Body of pancreas (tissue), 4 donors: ENCODE results near the gene DAAM1. TPM values are rescaled to one million over a fixed set of nuclear protein-coding genes. Genes with fewer than 3 reads are reported as not detected.

Source experiments
- ATAC-seq: fragments of 150-250 bp; one replicate; pipeline ENCODE4 v1.9.1; 2016
- DNase-seq, 4 donors: peaks; one replicate each; pipeline ENCODE4 v3.0.0-alpha.2; 2019
- H3K27ac ChIP-seq, 4 donors: fragments of 200-600 bp; sonication (generic); 1 replicate in 3 of 4; 2 replicates in 1 of 4; pipeline versions ENCODE4 v1.5.1 to v1.6.1; 2016 to 2019; ENCODE audit warnings: mild to moderate bottlenecking in 1 of 4, mixed read lengths in 1 of 4, moderate library complexity in 1 of 4
- H3K27me3 ChIP-seq, 2 donors: fragments of 200-600 bp; sonication (generic); one replicate each; pipeline ENCODE4 v1.6.0; 2016; ENCODE audit warnings: mild to moderate bottlenecking in 1 of 2
- H3K36me3 ChIP-seq, 2 donors: fragments of 200-600 bp; sonication (generic); replicated peaks in 1 of 2; 2 replicates each; pipeline ENCODE4 v1.5.1; 2016; ENCODE audit warnings: low read depth in 2 of 2; ENCODE audit not compliant: insufficient read depth in 1 of 2
- H3K4me1 ChIP-seq: fragments of 200-600 bp; sonication (generic); one replicate; pipeline ENCODE4 v1.6.0; 2016
- H3K4me3 ChIP-seq, 2 donors: fragments of 200-600 bp; sonication (generic); 1 replicate in 1 of 2; 2 replicates in 1 of 2; pipeline ENCODE4 v1.5.1; 2016 to 2019
- H3K9me3 ChIP-seq, 3 donors: fragments of 200-600 bp; sonication (generic); 1 replicate in 2 of 3; 2 replicates in 1 of 3; pipeline ENCODE4 v1.5.1; 2016
- CTCF ChIP-seq, 7 experiments: fragments of 450-650 bp in 4 of 7; fragments of 200-600 bp in 3 of 7; sonication (generic) in 3 of 7; IDR thresholded peaks; one replicate each; pipeline ENCODE4 v1.5.1; 2016 to 2019; ENCODE audit warnings: antibody characterized with exemption in 7 of 7
- POLR2A ChIP-seq, 3 donors: fragments of 450-650 bp; IDR thresholded peaks; one replicate each; pipeline ENCODE4 v1.6.1; 2016; ENCODE audit warnings: antibody characterized with exemption in 3 of 3, mild to moderate bottlenecking in 2 of 3
- whole genome bisulfite sequencing, 2 donors: methylation state at CpG; one replicate each; pipeline ENCODE4 v1.1.5; 2017; 5-methylcytosine and 5-hydroxymethylcytosine counted together
- intact Hi-C: fragments of 100-400 bp; cut with DNase I; formaldehyde crosslinking; loops from one replicate; pipeline ENCODE4 v1.15.1; 2023
- total RNA-seq, 2 donors: library from RNA; depleted of rRNA; stranded (reverse); fragments of >200 nt; gene quantifications; one replicate each; pipeline ENCODE4 v1.1.0, GENCODE V29; 2016

DAAM1 gene
- total RNA-seq, 2 donors from 2014 or later = 16.9 to 42.5 TPM

- WGBS, 2 donors = 66 to 76% methylated on average over 2 of the region's 2 CpGs
- intact Hi-C loops = no loop called here
- no peak for TF ChIP-seq CTCF (IDR thresholded peaks at IDR 0.05)
- no peak for TF ChIP-seq POLR2A (IDR thresholded peaks at IDR 0.05)
- ATAC-seq (no peak), DNase-seq (no peak)
- H3K4me3 ChIP-seq = no peak overlapping the region
- H3K27ac ChIP-seq = no peak overlapping the region
- H3K27me3 ChIP-seq = no peaks in the 10 kb centered on the region
- peaks cover 7% of the 10 kb centered on the region for H3K4me1 ChIP-seq
- H3K9me3 ChIP-seq = no peaks in the 10 kb centered on the region
- no peaks in the 10 kb centered on the region for H3K36me3 ChIP-seq
Observed at GRCh38 chr14:59204305-59204704, 15.8 kb downstream of the DAAM1 start.

- intact Hi-C loops = no loop called here
- no peaks in the 10 kb centered on the region for H3K4me1 ChIP-seq
- DNase-seq (no peak), ATAC-seq (no peak)
- no peaks in the 10 kb centered on the region for H3K27me3 ChIP-seq
- TF ChIP-seq CTCF (IDR thresholded peaks at IDR 0.05) = no peak
- TF ChIP-seq POLR2A (IDR thresholded peaks at IDR 0.05) = no peak
- no peaks in the 10 kb centered on the region for H3K9me3 ChIP-seq
- H3K27ac ChIP-seq = no peak overlapping the region
- no peaks in the 10 kb centered on the region for H3K36me3 ChIP-seq
- no peak overlapping the region for H3K4me3 ChIP-seq
- WGBS, 2 donors = 93 to 96% methylated on average over 2 of the region's 2 CpGs
Observed at GRCh38 chr14:59206892-59207291, 18.4 kb downstream of the DAAM1 start.

- Histone ChIP-seq H3K9me3 (no peaks in the 10 kb centered on the region), H3K4me3 (no peak overlapping the region), H3K36me3 (no peaks in the 10 kb centered on the region), H3K4me1 (peaks cover 3% of the 10 kb centered on the region), H3K27ac (no peak overlapping the region), H3K27me3 (no peaks in the 10 kb centered on the region)
- no peak for TF ChIP-seq POLR2A (IDR thresholded peaks at IDR 0.05)
- TF ChIP-seq CTCF (IDR thresholded peaks at IDR 0.05) = no peak
- DNase-seq (no peak), ATAC-seq (no peak)
- 90 to 92% methylated on average over 5 of the region's 5 CpGs for WGBS, 2 donors
- intact Hi-C loops = no loop called here
Observed at GRCh38 chr14:59207506-59207933, 19.1 kb downstream of the DAAM1 start.

- no peak overlapping the region for H3K27ac ChIP-seq
- ATAC-seq (no peak), DNase-seq (no peak)
- no peaks in the 10 kb centered on the region for H3K9me3 ChIP-seq
- no peaks in the 10 kb centered on the region for H3K36me3 ChIP-seq
- 90 to 97% methylated on average over 6 of the region's 6 CpGs for WGBS, 2 donors
- no peaks in the 10 kb centered on the region for H3K27me3 ChIP-seq
- intact Hi-C loops = no loop called here
- TF ChIP-seq CTCF (IDR thresholded peaks at IDR 0.05) (no peak), POLR2A (IDR thresholded peaks at IDR 0.05) (no peak)
- peaks cover 5% of the 10 kb centered on the region for H3K4me1 ChIP-seq
- no peak overlapping the region for H3K4me3 ChIP-seq
Observed at GRCh38 chr14:59208224-59208814, 19.9 kb downstream of the DAAM1 start.

- 96 to 100% methylated on average over 1 of the region's 1 CpG for WGBS, 2 donors
- Histone ChIP-seq H3K36me3 (no peaks in the 10 kb centered on the region), H3K27me3 (no peaks in the 10 kb centered on the region), H3K4me3 (no peak overlapping the region), H3K4me1 (peaks cover 12% of the 10 kb centered on the region), H3K27ac (no peak overlapping the region), H3K9me3 (no peaks in the 10 kb centered on the region)
- ATAC-seq (no peak), DNase-seq (no peak)
- intact Hi-C loops = no loop called here
- no peak for TF ChIP-seq POLR2A (IDR thresholded peaks at IDR 0.05)
- TF ChIP-seq CTCF (IDR thresholded peaks at IDR 0.05) = no peak
Observed at GRCh38 chr14:59208954-59209353, 20.5 kb downstream of the DAAM1 start.
